Activated B cell treated with CpG ODN at 0.5 μM for 24 hours (primary cell): ENCODE measurements around the gene SRGAP3. TPM values are rescaled to one million over a fixed set of nuclear protein-coding genes. Genes with fewer than 3 reads are reported as not detected.

Experiments
- ATAC-seq: fragments of 200-7000 bp; cut with Tn5 transposase; one replicate; pipeline ENCODE4 v1.10.0; 2021; ENCODE audit warnings: low read depth, mild to moderate bottlenecking, moderate library complexity
- CTCF ChIA-PET: fragments of 350-600 bp; sonication (Branson Sonifier 250); formaldehyde crosslinking; loops from one replicate; lab custom pipeline; 2021; ENCODE audit warnings: antibody characterized with exemption; lab: Charles Lee
- POLR2A ChIA-PET: fragments of 350-600 bp; sonication (Branson Sonifier 250); formaldehyde crosslinking; loops from one replicate; lab custom pipeline; 2021; ENCODE audit warnings: antibody characterized with exemption; lab: Charles Lee
- DNase-seq: peaks from one replicate; pipeline ENCODE4 v3.0.0; 2022
- H3K27ac Mint-ChIP-seq: one replicate; pipeline ENCODE4 v1.8.0; 2020; ENCODE audit warnings: mixed read lengths
- H3K27me3 Mint-ChIP-seq: one replicate; pipeline ENCODE4 v1.8.0; 2021; ENCODE audit warnings: mixed read lengths
- H3K36me3 Mint-ChIP-seq: one replicate; pipeline ENCODE4 v1.8.0; 2021; ENCODE audit warnings: low read depth, mixed read lengths
- H3K4me1 Mint-ChIP-seq: one replicate; pipeline ENCODE4 v1.8.0; 2021; ENCODE audit warnings: mixed read lengths
- H3K4me3 Mint-ChIP-seq: one replicate; pipeline ENCODE4 v1.8.0; 2020; ENCODE audit warnings: mild to moderate bottlenecking, mixed read lengths
- H3K9me3 Mint-ChIP-seq: one replicate; pipeline ENCODE4 v1.8.0; 2020; ENCODE audit warnings: mixed read lengths
- CTCF ChIP-seq: fragments of 200-600 bp; IDR thresholded peaks from one replicate; pipeline ENCODE4 v1.8.0; 2022; ENCODE audit warnings: antibody characterized with exemption, mild to moderate bottlenecking
- intact Hi-C: fragments of 100-400 bp; cut with micrococcal nuclease; formaldehyde crosslinking; loops from one replicate; pipeline ENCODE4 v1.15.1; 2024
- total RNA-seq: library from RNA; stranded (reverse); gene quantifications from 2 replicates; pipeline ENCODE4 v1.2.3, GENCODE V29; 2022

Gene SRGAP3
- total RNA-seq, 1 donor from 2014 or later, result 0.58 TPM

DNA sequence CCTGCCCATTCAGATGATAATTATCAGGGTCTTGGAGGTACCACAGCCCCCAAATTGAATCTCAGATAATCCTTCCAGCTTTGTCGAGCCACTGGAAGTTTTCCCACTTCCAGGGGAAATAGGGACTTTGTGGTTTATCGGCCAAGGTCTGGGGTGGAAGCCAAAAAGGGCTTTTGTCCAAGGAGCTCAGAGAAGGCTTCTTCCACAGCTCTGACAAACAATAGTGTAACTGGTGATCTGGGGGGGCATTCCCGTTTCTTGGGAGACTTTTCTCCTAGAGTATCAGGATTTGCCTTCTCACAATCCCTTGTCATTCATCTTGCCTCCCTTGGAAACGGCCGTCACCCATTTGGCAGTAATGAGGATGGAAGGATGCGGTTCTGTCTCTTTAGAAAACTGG is 18.4 kb downstream of the SRGAP3 start:
- no peak for DNase-seq
- Mint-ChIP-seq H3K4me1 (no peaks in the 10 kb centered on the region), H3K4me3 (no peak overlapping the region), H3K9me3 (no peaks in the 10 kb centered on the region), H3K27ac (no peak overlapping the region), H3K36me3 (no peaks in the 10 kb centered on the region), H3K27me3 (peaks cover 4% of the 10 kb centered on the region)
- TF ChIP-seq CTCF, result no peak
- CTCF ChIA-PET, result no interaction called here
- no peak for ATAC-seq
- intact Hi-C loops, result no loop called here
- POLR2A ChIA-PET, result no interaction called here

GRCh38 chr3:9230596-9230995 is 18.9 kb downstream of the SRGAP3 start:
- TF ChIP-seq CTCF, result no peak
- Mint-ChIP-seq H3K27me3 (peaks cover 2% of the 10 kb centered on the region), H3K4me1 (no peaks in the 10 kb centered on the region), H3K9me3 (no peaks in the 10 kb centered on the region), H3K27ac (no peak overlapping the region), H3K36me3 (no peaks in the 10 kb centered on the region), H3K4me3 (no peak overlapping the region)
- intact Hi-C loops, result no loop called here
- CTCF ChIA-PET, result no interaction called here
- POLR2A ChIA-PET, result no interaction called here
- ATAC-seq (no peak), DNase-seq (no peak)

DNA sequence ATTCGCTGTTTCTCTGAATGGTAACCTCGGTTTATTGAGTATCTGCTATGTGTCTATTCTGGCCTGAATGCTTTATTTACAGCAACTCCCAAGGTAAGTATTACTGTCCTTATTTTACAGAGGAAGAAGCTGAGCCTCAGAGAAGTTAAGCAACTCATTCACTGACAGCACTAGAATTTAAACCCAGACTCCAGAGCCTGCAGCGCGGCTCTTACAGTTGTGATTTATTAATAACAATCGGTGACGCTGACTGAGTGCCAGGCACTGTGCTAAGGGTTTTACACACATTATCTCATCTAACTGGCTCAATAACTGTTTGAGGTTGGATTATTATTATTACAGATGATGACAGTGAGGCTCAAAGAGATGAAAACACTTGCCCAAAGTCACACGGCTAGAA is 19.6 kb downstream of the SRGAP3 start:
- no peak for TF ChIP-seq CTCF
- Mint-ChIP-seq H3K9me3 (no peaks in the 10 kb centered on the region), H3K27me3 (peaks cover 2% of the 10 kb centered on the region), H3K27ac (no peak overlapping the region), H3K4me3 (no peak overlapping the region), H3K4me1 (no peaks in the 10 kb centered on the region), H3K36me3 (no peaks in the 10 kb centered on the region)
- ATAC-seq (no peak), DNase-seq (no peak)
- POLR2A ChIA-PET, result no interaction called here
- intact Hi-C loops, result no loop called here
- CTCF ChIA-PET, result no interaction called here

- intact Hi-C loops, result no loop called here
- TF ChIP-seq CTCF, result no peak
- ChIA-PET POLR2A (no interaction called here), CTCF (no interaction called here)
- Mint-ChIP-seq H3K4me3 (no peak overlapping the region), H3K4me1 (no peaks in the 10 kb centered on the region), H3K27ac (no peak overlapping the region), H3K27me3 (no peaks in the 10 kb centered on the region), H3K36me3 (no peaks in the 10 kb centered on the region), H3K9me3 (no peaks in the 10 kb centered on the region)
- DNase-seq, result no peak
- ATAC-seq, result no peak
These were observed 20.1 kb downstream of the SRGAP3 start for GRCh38 chr3:9229325-9229724.

- POLR2A ChIA-PET, result no interaction called here
- no peaks in the 10 kb centered on the region for H3K4me1 Mint-ChIP-seq
- CTCF ChIA-PET, result no interaction called here
- no peak for TF ChIP-seq CTCF
- no peak overlapping the region for H3K27ac Mint-ChIP-seq
- intact Hi-C loops, result no loop called here
- H3K9me3 Mint-ChIP-seq, result no peaks in the 10 kb centered on the region
- no peaks in the 10 kb centered on the region for H3K36me3 Mint-ChIP-seq
- no peak for DNase-seq
- no peak for ATAC-seq
- H3K27me3 Mint-ChIP-seq, result peaks cover 2% of the 10 kb centered on the region
- no peak overlapping the region for H3K4me3 Mint-ChIP-seq
These were observed 23.1 kb downstream of the SRGAP3 start for GRCh38 chr3:9226326-9226725.
